GM10266 (cell line): ENCODE measurements around the gene KIF24.

Source experiments
- DNase-seq: peaks from one replicate; pipeline ENCODE4 v3.0.0; 2012; ENCODE audit errors: extremely low spot score
- CTCF ChIP-seq: IDR thresholded peaks from 2 replicates; pipeline ENCODE4 v1.5.1; 2012; ENCODE audit warnings: mild to moderate bottlenecking, low read depth; ENCODE audit not compliant: control insufficient read depth, insufficient read depth; ENCODE audit errors: missing control alignments

KIF24 gene

GRCh38 chr9:34328987-34329832 is at the start of gene KIF24, which contains the start of gene NUDT2:
Gene KIF24, minus strand, starts transcription at chr9:34329268. Its CDS starts 17,922 bp downstream, at chr9:34311346.
Gene NUDT2, plus strand, starts transcription at chr9:34329569. Its CDS starts 9,471 bp downstream, at chr9:34339040.
- TF ChIP-seq CTCF, result no peak

GRCh38 chr9:34378376-34379060 is 49.5 kb upstream of the KIF24 start:
- no peak for DNase-seq
- TF ChIP-seq CTCF, result no peak

More at GRCh38 chr9:34328987-34329832, at the start of gene KIF24, which contains the start of gene NUDT2:
- peak; percentile 95 for DNase-seq

- TF ChIP-seq CTCF, result no peak
- no peak for DNase-seq
Measured at GRCh38 chr9:34377404-34377746, 48.3 kb upstream of the KIF24 start.

- no peak for TF ChIP-seq CTCF
- peak; percentile 99 for DNase-seq
Measured at GRCh38 chr9:34376596-34377403, 47.7 kb upstream of the KIF24 start, which contains the start of gene MYORG. Gene MYORG, minus strand, starts transcription at chr9:34376898. Its CDS starts 3,955 bp downstream, at chr9:34372943.

GRCh38 chr9:34375901-34376595 is 47.0 kb upstream of the KIF24 start:
- peak; percentile 62 for DNase-seq
- peak; percentile 25 for TF ChIP-seq CTCF

- TF ChIP-seq CTCF, result no peak
- DNase-seq, result no peak
Measured at GRCh38 chr9:34374905-34375552, 46.0 kb upstream of the KIF24 start.
